Measurements from ENCODE around the gene DTNA. TPM values are rescaled to one million over a fixed set of nuclear protein-coding genes. Genes with fewer than 3 reads are reported as not detected.

DTNA gene
- total RNA-seq, 1 experiment from 2014 or later, result 9.0 TPM

DNA sequence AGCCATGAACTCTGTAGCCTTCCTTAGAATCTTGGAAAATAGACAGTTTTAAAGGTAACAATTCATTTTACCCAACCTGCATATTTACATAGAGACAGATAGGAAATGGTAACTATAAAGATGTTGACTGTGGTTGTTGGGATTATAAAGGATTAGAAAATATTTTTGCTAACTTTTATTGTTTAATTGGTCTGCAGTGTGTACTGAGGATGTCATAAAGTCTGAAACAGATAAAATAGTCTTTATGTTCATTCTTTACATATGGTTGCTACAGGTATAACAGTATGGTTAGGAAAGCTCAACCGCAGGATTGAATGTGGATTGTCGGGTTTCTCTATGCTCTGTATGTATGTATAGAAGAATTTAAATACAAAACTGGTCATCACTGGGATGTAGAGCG is 7.3 kb upstream of the DTNA start:
- BruUV-seq (replicated peaks), result no TSS peak
- Mint-ChIP-seq H3K27me3 (ENCODE audit: unreplicated experiment) (no peaks in the 10 kb centered on the region), H3K4me1 (ENCODE audit: low read depth, unreplicated experiment) (peaks cover 10% of the 10 kb centered on the region), H3K4me3 (ENCODE audit: low read depth, unreplicated experiment) (no peak overlapping the region), H3K9me3 (ENCODE audit: low read depth, unreplicated experiment) (no peaks in the 10 kb centered on the region), H3K27ac (ENCODE audit: unreplicated experiment) (no peak overlapping the region), H3K36me3 (ENCODE audit: insufficient read depth, unreplicated experiment) (peaks cover 8% of the 10 kb centered on the region)
- intact Hi-C loops (cut with micrococcal nuclease; ENCODE audit: unreplicated experiment), result no loop called here
- CTCF ChIA-PET, result no interaction called here
- DNase-seq, result no peak
- TF ChIP-seq, protein P1, sequence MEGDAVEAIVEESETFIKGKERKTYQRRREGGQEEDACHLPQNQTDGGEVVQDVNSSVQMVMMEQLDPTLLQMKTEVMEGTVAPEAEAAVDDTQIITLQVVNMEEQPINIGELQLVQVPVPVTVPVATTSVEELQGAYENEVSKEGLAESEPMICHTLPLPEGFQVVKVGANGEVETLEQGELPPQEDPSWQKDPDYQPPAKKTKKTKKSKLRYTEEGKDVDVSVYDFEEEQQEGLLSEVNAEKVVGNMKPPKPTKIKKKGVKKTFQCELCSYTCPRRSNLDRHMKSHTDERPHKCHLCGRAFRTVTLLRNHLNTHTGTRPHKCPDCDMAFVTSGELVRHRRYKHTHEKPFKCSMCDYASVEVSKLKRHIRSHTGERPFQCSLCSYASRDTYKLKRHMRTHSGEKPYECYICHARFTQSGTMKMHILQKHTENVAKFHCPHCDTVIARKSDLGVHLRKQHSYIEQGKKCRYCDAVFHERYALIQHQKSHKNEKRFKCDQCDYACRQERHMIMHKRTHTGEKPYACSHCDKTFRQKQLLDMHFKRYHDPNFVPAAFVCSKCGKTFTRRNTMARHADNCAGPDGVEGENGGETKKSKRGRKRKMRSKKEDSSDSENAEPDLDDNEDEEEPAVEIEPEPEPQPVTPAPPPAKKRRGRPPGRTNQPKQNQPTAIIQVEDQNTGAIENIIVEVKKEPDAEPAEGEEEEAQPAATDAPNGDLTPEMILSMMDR (IDR thresholded peaks at IDR 0.05; ENCODE audit: unreplicated experiment), result no peak

GRCh38 chr18:34704074-34704473 is 6.0 kb upstream of the DTNA start:
- intact Hi-C loops (cut with micrococcal nuclease; ENCODE audit: unreplicated experiment), result no loop called here
- no TSS peak for BruUV-seq (replicated peaks)
- H3K27ac Mint-ChIP-seq (ENCODE audit: unreplicated experiment), result no peak overlapping the region
- DNase-seq, result no peak
- peaks cover 20% of the 10 kb centered on the region for H3K4me1 Mint-ChIP-seq (ENCODE audit: low read depth, unreplicated experiment)
- no peaks in the 10 kb centered on the region for H3K9me3 Mint-ChIP-seq (ENCODE audit: low read depth, unreplicated experiment)
- CTCF ChIA-PET, result interaction anchor here (0.6 kb wide), 1 partner anchor 715 kb away, joined by 12 read pairs; no protein-coding TSS in a partner anchor
- H3K4me3 Mint-ChIP-seq (ENCODE audit: low read depth, unreplicated experiment), result no peak overlapping the region
- peaks cover 8% of the 10 kb centered on the region for H3K36me3 Mint-ChIP-seq (ENCODE audit: insufficient read depth, unreplicated experiment)
- no peaks in the 10 kb centered on the region for H3K27me3 Mint-ChIP-seq (ENCODE audit: unreplicated experiment)
- TF ChIP-seq, protein P1 (IDR thresholded peaks at IDR 0.05; ENCODE audit: unreplicated experiment), result no peak

- no TSS peak for BruUV-seq (replicated peaks)
- H3K27ac Mint-ChIP-seq (ENCODE audit: unreplicated experiment), result no peak overlapping the region
- DNase-seq, result no peak
- CTCF ChIA-PET, result interaction anchor here (0.6 kb wide), 1 partner anchor 716 kb away, joined by 12 read pairs; no protein-coding TSS in a partner anchor
- H3K9me3 Mint-ChIP-seq (ENCODE audit: low read depth, unreplicated experiment), result no peaks in the 10 kb centered on the region
- intact Hi-C loops (cut with micrococcal nuclease; ENCODE audit: unreplicated experiment), result loop anchor here (5.0 kb wide), 1 partner anchor 43 kb away; no protein-coding TSS in a partner anchor
- no peak overlapping the region for H3K4me3 Mint-ChIP-seq (ENCODE audit: low read depth, unreplicated experiment)
- H3K36me3 Mint-ChIP-seq (ENCODE audit: insufficient read depth, unreplicated experiment), result peaks cover 8% of the 10 kb centered on the region
- H3K27me3 Mint-ChIP-seq (ENCODE audit: unreplicated experiment), result no peaks in the 10 kb centered on the region
- H3K4me1 Mint-ChIP-seq (ENCODE audit: low read depth, unreplicated experiment), result peaks cover 23% of the 10 kb centered on the region
- TF ChIP-seq, protein P1 (IDR thresholded peaks at IDR 0.05; ENCODE audit: unreplicated experiment), result no peak
These were observed 5.3 kb upstream of the DTNA start for GRCh38 chr18:34704823-34705222.

DNA sequence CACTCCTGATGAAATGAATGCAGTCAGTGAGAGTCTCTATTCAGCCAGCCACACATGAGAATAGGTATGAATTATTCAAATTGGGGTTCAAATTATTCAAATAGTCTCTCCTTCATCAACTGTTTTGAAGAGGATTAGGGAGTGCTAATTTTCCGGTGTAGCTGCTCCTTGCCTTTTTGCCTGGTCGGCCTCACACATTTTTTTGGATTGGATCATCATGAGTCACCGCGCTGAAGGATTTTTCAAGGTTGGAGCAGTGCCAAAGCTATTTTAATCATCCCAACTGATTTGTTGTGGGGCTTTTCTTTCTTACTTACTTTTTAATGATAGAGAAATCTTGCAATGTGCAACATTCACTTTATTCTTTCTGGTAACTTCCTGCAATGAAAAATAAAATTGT is 2.4 kb upstream of the DTNA start:
- peaks cover 8% of the 10 kb centered on the region for H3K36me3 Mint-ChIP-seq (ENCODE audit: insufficient read depth, unreplicated experiment)
- H3K9me3 Mint-ChIP-seq (ENCODE audit: low read depth, unreplicated experiment), result no peaks in the 10 kb centered on the region
- DNase-seq, result peak; percentile 67
- CTCF ChIA-PET, result no interaction called here
- peak overlapping the region; percentile 37 for H3K27ac Mint-ChIP-seq (ENCODE audit: unreplicated experiment)
- no TSS peak for BruUV-seq (replicated peaks)
- TF ChIP-seq, protein P1 (IDR thresholded peaks at IDR 0.05; ENCODE audit: unreplicated experiment), result no peak
- peaks cover 23% of the 10 kb centered on the region for H3K4me1 Mint-ChIP-seq (ENCODE audit: low read depth, unreplicated experiment)
- intact Hi-C loops (cut with micrococcal nuclease; ENCODE audit: unreplicated experiment), result loop anchor here (5.0 kb wide), 1 partner anchor 45 kb away; no protein-coding TSS in a partner anchor
- H3K27me3 Mint-ChIP-seq (ENCODE audit: unreplicated experiment), result no peaks in the 10 kb centered on the region
- no peak overlapping the region for H3K4me3 Mint-ChIP-seq (ENCODE audit: low read depth, unreplicated experiment)
